ENCODE data around the gene MRPL12.

DNA sequence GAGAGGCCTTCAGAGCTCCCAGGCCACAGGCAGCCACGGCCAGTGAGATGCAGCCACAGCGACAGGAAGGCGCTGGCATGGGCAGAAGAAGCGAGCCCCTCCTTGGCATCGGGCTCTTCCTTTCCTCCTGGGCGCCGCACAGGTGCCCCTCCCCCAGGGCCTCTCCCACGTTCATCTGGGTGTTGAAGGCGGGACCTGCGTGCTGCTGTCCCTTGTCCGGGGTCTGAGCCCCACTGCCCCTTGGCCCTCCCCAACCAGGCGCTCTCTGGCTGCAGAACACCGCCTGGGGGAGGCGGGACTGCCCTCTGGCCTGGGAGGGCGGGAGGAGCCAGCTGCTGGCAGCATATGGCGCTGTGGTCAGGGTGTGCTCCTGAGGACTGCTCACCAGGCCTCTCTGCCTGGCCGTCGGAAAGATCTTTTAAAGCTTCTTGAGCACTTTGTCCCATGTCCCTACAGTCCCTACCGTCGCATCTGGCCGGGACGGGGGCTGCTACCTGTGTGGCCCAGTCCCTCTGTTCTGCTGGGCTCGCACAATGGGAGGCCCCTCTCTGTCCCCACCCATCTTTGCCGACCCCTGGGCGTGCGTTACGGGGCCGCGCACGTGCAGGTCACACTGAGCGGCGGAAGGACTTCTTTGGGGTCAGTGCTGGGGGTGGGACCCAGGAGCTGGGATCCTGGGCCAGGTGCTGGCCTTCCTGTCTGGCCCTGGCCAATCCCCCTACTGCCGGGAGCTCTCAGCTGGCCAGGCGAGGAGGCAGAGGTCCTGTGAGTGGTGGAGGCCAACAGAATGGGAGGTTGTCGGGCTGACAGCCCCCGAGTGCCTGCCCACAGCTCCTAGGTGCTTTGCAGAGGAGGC, 10.6 kb downstream of the MRPL12 start:
- TF ChIP-seq, protein P1, sequence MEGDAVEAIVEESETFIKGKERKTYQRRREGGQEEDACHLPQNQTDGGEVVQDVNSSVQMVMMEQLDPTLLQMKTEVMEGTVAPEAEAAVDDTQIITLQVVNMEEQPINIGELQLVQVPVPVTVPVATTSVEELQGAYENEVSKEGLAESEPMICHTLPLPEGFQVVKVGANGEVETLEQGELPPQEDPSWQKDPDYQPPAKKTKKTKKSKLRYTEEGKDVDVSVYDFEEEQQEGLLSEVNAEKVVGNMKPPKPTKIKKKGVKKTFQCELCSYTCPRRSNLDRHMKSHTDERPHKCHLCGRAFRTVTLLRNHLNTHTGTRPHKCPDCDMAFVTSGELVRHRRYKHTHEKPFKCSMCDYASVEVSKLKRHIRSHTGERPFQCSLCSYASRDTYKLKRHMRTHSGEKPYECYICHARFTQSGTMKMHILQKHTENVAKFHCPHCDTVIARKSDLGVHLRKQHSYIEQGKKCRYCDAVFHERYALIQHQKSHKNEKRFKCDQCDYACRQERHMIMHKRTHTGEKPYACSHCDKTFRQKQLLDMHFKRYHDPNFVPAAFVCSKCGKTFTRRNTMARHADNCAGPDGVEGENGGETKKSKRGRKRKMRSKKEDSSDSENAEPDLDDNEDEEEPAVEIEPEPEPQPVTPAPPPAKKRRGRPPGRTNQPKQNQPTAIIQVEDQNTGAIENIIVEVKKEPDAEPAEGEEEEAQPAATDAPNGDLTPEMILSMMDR (IDR thresholded peaks at IDR 0.05): no peak
- TF ChIP-seq EP300 (IDR thresholded peaks at IDR 0.05): no peak

Measured in upper lobe of left lung (tissue), 4 donors.